ENCODE data around the gene PTCD3. TPM values are rescaled to one million over a fixed set of nuclear protein-coding genes. Genes with fewer than 3 reads are reported as not detected.

The PTCD3 gene
- polyA plus RNA-seq, 1 of the 3 experiments (the other 2 are of a cell fraction), result 44.5 TPM

DNA sequence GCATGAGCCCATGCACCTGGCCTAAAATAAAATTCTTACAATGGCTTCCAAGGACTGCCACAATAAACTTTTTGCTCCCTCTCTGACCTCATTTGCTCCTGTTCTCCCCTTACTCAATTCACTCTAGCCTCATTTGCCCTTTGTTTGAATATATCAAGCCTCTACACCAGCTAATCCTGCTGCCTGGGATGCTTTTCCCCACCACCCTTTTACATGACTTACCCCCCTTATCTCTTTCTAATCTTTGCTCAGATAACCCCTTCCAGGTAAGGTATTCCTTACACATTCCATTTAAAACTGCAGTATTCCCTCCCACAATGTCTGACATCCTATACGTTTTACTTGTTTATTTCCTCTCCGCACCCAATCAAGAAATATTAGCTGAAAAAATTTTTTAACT, 66.6 kb downstream of the PTCD3 start:
- H2AFZ ChIP-seq (ENCODE audit: low read depth), result no peak overlapping the region
- H3K4me3 ChIP-seq (ENCODE audit: low read depth in 2 of 2, low read length in 1 of 2), result no peak overlapping the region
- peaks cover 43% of the 10 kb centered on the region for H3K79me2 ChIP-seq (ENCODE audit: insufficient read depth)
- H3K27me3 ChIP-seq (ENCODE audit: insufficient read depth), result no peaks in the 10 kb centered on the region
- 39% methylated on average over 2 of the region's 2 CpGs for WGBS (ENCODE audit: low lambda C conversion rate)
- no peak overlapping the region for H3K27ac ChIP-seq (ENCODE audit: low read depth in 2 of 2, low read length in 1 of 2)
- no peak for TF ChIP-seq TCF12 (IDR thresholded peaks at IDR 0.05)
- no peak for TF ChIP-seq RFX5 (IDR thresholded peaks at IDR 0.05; ENCODE audit: low read length)
- no peak for TF ChIP-seq MXI1 (IDR thresholded peaks at IDR 0.05; ENCODE audit: low read depth, low read length)
- no peak for TF ChIP-seq MEF2A (IDR thresholded peaks at IDR 0.05; ENCODE audit: borderline replicate concordance, low read depth)
- no peak for TF ChIP-seq RCOR1 (IDR thresholded peaks at IDR 0.05; ENCODE audit: low read length)
- TF ChIP-seq, protein P1, sequence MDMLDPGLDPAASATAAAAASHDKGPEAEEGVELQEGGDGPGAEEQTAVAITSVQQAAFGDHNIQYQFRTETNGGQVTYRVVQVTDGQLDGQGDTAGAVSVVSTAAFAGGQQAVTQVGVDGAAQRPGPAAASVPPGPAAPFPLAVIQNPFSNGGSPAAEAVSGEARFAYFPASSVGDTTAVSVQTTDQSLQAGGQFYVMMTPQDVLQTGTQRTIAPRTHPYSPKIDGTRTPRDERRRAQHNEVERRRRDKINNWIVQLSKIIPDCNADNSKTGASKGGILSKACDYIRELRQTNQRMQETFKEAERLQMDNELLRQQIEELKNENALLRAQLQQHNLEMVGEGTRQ (IDR thresholded peaks at IDR 0.05; ENCODE audit: borderline replicate concordance, low read depth, low read length), result no peak
- TF ChIP-seq, protein P2, sequence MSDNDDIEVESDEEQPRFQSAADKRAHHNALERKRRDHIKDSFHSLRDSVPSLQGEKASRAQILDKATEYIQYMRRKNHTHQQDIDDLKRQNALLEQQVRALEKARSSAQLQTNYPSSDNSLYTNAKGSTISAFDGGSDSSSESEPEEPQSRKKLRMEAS (IDR thresholded peaks at IDR 0.05; ENCODE audit: low read depth), result no peak
- TF ChIP-seq, protein P3, sequence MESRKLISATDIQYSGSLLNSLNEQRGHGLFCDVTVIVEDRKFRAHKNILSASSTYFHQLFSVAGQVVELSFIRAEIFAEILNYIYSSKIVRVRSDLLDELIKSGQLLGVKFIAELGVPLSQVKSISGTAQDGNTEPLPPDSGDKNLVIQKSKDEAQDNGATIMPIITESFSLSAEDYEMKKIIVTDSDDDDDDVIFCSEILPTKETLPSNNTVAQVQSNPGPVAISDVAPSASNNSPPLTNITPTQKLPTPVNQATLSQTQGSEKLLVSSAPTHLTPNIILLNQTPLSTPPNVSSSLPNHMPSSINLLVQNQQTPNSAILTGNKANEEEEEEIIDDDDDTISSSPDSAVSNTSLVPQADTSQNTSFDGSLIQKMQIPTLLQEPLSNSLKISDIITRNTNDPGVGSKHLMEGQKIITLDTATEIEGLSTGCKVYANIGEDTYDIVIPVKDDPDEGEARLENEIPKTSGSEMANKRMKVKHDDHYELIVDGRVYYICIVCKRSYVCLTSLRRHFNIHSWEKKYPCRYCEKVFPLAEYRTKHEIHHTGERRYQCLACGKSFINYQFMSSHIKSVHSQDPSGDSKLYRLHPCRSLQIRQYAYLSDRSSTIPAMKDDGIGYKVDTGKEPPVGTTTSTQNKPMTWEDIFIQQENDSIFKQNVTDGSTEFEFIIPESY (IDR thresholded peaks at IDR 0.05; ENCODE audit: borderline replicate concordance, low read depth), result no peak
- TF ChIP-seq POLR2AphosphoS5 (IDR thresholded peaks at IDR 0.05; ENCODE audit: low read depth, low read length), result no peak
- TF ChIP-seq, protein P4, sequence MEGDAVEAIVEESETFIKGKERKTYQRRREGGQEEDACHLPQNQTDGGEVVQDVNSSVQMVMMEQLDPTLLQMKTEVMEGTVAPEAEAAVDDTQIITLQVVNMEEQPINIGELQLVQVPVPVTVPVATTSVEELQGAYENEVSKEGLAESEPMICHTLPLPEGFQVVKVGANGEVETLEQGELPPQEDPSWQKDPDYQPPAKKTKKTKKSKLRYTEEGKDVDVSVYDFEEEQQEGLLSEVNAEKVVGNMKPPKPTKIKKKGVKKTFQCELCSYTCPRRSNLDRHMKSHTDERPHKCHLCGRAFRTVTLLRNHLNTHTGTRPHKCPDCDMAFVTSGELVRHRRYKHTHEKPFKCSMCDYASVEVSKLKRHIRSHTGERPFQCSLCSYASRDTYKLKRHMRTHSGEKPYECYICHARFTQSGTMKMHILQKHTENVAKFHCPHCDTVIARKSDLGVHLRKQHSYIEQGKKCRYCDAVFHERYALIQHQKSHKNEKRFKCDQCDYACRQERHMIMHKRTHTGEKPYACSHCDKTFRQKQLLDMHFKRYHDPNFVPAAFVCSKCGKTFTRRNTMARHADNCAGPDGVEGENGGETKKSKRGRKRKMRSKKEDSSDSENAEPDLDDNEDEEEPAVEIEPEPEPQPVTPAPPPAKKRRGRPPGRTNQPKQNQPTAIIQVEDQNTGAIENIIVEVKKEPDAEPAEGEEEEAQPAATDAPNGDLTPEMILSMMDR (IDR thresholded peaks at IDR 0.05), result no peak
- no peaks in the 10 kb centered on the region for H4K20me1 ChIP-seq (ENCODE audit: insufficient read depth)
- DNase-seq, result no peak
- ChIA-PET POLR2A (no interaction called here), CTCF (no interaction called here)
- peaks cover 12% of the 10 kb centered on the region for H3F3A ChIP-seq (replicated peaks; ENCODE audit: insufficient read depth)
- H3K9me2 ChIP-seq, result no peaks in the 10 kb centered on the region
- peaks cover 2 to 16% of the 10 kb centered on the region in 2 experiments; a peak in 2 of 4 replicates for H3K4me1 ChIP-seq (ENCODE audit: control insufficient read depth in 1 of 2, insufficient read depth in 2 of 2, low read depth in 1 of 2, low read length in 1 of 2)
- no peak overlapping the region for H3K4me2 ChIP-seq
- peaks cover 53 to 60% of the 10 kb centered on the region in 2 experiments for H3K36me3 ChIP-seq (replicated peaks in 1 of 2; ENCODE audit: control insufficient read depth in 1 of 2, insufficient read depth in 2 of 2, low read length in 1 of 2)
- no peak overlapping the region for H3K9ac ChIP-seq
- H3K9me3 ChIP-seq, result no peaks in the 10 kb centered on the region

DNA sequence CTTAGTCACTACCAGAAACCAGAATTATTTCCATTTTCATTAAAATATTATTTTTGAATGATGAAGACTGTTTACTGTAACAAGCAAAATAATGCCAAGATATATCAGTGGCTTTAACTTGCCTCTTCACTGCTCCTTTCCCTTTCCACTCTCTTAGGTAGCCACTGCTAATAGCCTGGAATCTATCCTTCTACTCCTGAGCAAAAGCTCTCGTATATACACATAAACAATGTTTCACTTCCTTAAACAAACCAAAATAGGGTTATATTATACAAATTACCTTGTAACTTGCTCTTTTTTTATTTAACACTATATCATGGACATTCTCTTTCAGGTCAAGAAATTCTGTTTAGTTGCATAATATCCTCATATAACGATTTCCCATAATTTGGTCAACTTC, 68.4 kb downstream of the PTCD3 start:
- H3K79me2 ChIP-seq (ENCODE audit: insufficient read depth), result peaks cover 40% of the 10 kb centered on the region
- no peak overlapping the region for H3K4me2 ChIP-seq
- no peak overlapping the region for H3K9ac ChIP-seq
- no peak overlapping the region for H3K4me3 ChIP-seq (ENCODE audit: low read depth in 2 of 2, low read length in 1 of 2)
- H3K27me3 ChIP-seq (ENCODE audit: insufficient read depth), result no peaks in the 10 kb centered on the region
- H3K36me3 ChIP-seq (replicated peaks in 1 of 2; ENCODE audit: control insufficient read depth in 1 of 2, insufficient read depth in 2 of 2, low read length in 1 of 2), result peaks cover 47 to 62% of the 10 kb centered on the region in 2 experiments
- H3K9me2 ChIP-seq, result no peaks in the 10 kb centered on the region
- 97% methylated on average over 2 of the region's 2 CpGs for WGBS (ENCODE audit: low lambda C conversion rate)
- peaks cover 10% of the 10 kb centered on the region for H3F3A ChIP-seq (replicated peaks; ENCODE audit: insufficient read depth)
- POLR2A ChIA-PET, result no interaction called here
- H4K20me1 ChIP-seq (ENCODE audit: insufficient read depth), result no peaks in the 10 kb centered on the region
- H3K27ac ChIP-seq (ENCODE audit: low read depth in 2 of 2, low read length in 1 of 2), result no peak overlapping the region
- no peak overlapping the region for H2AFZ ChIP-seq (ENCODE audit: low read depth)
- peaks cover 2 to 16% of the 10 kb centered on the region in 2 experiments; a peak in 2 of 4 replicates for H3K4me1 ChIP-seq (ENCODE audit: control insufficient read depth in 1 of 2, insufficient read depth in 2 of 2, low read depth in 1 of 2, low read length in 1 of 2)
- no peak for DNase-seq
- no peaks in the 10 kb centered on the region for H3K9me3 ChIP-seq
- CTCF ChIA-PET, result no interaction called here
- TF ChIP-seq EZH2phosphoT487 (IDR thresholded peaks at IDR 0.05; ENCODE audit: borderline replicate concordance, low read depth) (no peak), RXRA (IDR thresholded peaks at IDR 0.05; ENCODE audit: borderline replicate concordance, low read depth) (no peak), TEAD4 (IDR thresholded peaks at IDR 0.05; ENCODE audit: borderline replicate concordance, insufficient read depth) (no peak), GATA2 (CRISPR knock-in tag; IDR thresholded peaks at IDR 0.05) (no peak), FOXM1 (IDR thresholded peaks at IDR 0.05; ENCODE audit: low read depth) (no peak), RAD21 (IDR thresholded peaks at IDR 0.05; ENCODE audit: low read length) (no peak)
- TF ChIP-seq, protein P4 (IDR thresholded peaks at IDR 0.05), result no peak
- TF ChIP-seq, protein P5, sequence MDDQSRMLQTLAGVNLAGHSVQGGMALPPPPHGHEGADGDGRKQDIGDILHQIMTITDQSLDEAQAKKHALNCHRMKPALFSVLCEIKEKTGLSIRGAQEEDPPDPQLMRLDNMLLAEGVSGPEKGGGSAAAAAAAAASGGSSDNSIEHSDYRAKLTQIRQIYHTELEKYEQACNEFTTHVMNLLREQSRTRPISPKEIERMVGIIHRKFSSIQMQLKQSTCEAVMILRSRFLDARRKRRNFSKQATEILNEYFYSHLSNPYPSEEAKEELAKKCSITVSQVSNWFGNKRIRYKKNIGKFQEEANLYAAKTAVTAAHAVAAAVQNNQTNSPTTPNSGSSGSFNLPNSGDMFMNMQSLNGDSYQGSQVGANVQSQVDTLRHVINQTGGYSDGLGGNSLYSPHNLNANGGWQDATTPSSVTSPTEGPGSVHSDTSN (IDR thresholded peaks at IDR 0.05), result no peak
- TF ChIP-seq, protein P2 (IDR thresholded peaks at IDR 0.05; ENCODE audit: low read depth), result no peak
- TF ChIP-seq, protein P6, sequence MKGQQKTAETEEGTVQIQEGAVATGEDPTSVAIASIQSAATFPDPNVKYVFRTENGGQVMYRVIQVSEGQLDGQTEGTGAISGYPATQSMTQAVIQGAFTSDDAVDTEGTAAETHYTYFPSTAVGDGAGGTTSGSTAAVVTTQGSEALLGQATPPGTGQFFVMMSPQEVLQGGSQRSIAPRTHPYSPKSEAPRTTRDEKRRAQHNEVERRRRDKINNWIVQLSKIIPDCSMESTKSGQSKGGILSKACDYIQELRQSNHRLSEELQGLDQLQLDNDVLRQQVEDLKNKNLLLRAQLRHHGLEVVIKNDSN (IDR thresholded peaks at IDR 0.05; ENCODE audit: borderline replicate concordance, low read depth), result no peak
